Panc1 (cell line): ENCODE measurements around the gene DECR2. TPM values are rescaled to one million over a fixed set of nuclear protein-coding genes. Genes with fewer than 3 reads are reported as not detected.

Experiments used
- ATAC-seq: fragments of 200-7000 bp; cut with Tn5 transposase; 2 replicates; pipeline ENCODE4 v1.9.1; 2020; ENCODE audit warnings: mild to moderate bottlenecking, moderate library complexity
- BruUV-seq: library from RNA; stranded (reverse); fragments of 400-500 nt; replicated peaks from 2 replicates; lab custom pipeline; 2021; lab: Mats Ljungman, UMichigan
- CTCF ChIA-PET: fragments of 300-600 bp; sonication (Branson Sonifier 250); formaldehyde crosslinking; loops from one replicate; lab custom pipeline; 2022; ENCODE audit warnings: antibody characterized with exemption; lab: Charles Lee
- POLR2A ChIA-PET: fragments of 300-600 bp; sonication (Branson Sonifier 250); formaldehyde crosslinking; loops from one replicate; lab custom pipeline; 2022; ENCODE audit warnings: antibody characterized with exemption; lab: Charles Lee
- DNase-seq: peaks from one replicate; pipeline ENCODE4 v3.0.0-alpha.2; 2010; ENCODE audit warnings: low read depth, low spot score
- H3K27ac ChIP-seq: 2 replicates; pipeline ENCODE4 v1.5.1; 2011; ENCODE audit warnings: mild to moderate bottlenecking, low read length, inconsistent platforms
- H3K27me3 ChIP-seq: fragments of 200-500 bp; sonication (Bioruptor generic); 2 replicates; pipeline ENCODE4 v1.6.0; 2014; ENCODE audit warnings: low read length, inconsistent platforms; ENCODE audit not compliant: control insufficient read depth, insufficient read depth
- H3K36me3 ChIP-seq: fragments of 200-500 bp; sonication (Bioruptor generic); 2 replicates; pipeline ENCODE4 v1.5.1; 2014; ENCODE audit warnings: inconsistent platforms, mild to moderate bottlenecking, low read length, moderate library complexity; ENCODE audit not compliant: control insufficient read depth, insufficient read depth
- H3K4me1 ChIP-seq: 2 replicates; pipeline ENCODE4 v1.5.1; 2011; ENCODE audit warnings: inconsistent platforms, mild to moderate bottlenecking, low read length, moderate library complexity; ENCODE audit not compliant: control insufficient read depth, insufficient read depth
- H3K4me3 ChIP-seq, 2 experiments: 2 replicates each; pipeline ENCODE4 v1.5.1; 2011 to 2012; ENCODE audit warnings: low read depth in 2 of 2, low read length in 2 of 2, mild to moderate bottlenecking in 2 of 2, inconsistent platforms in 1 of 2, moderate library complexity in 1 of 2
- H3K9me3 ChIP-seq: fragments of 200-500 bp; sonication (Bioruptor generic); 2 replicates; pipeline ENCODE4 v1.5.1; 2014; ENCODE audit warnings: low read depth, mild to moderate bottlenecking, inconsistent platforms, low read length, moderate library complexity; ENCODE audit not compliant: control insufficient read depth, insufficient read depth
- POLR2AphosphoS5 ChIP-seq: IDR thresholded peaks from 2 replicates; pipeline ENCODE4 v1.6.1; 2012; ENCODE audit warnings: mild to moderate bottlenecking, low read depth, low read length, moderate library complexity
- SIN3A ChIP-seq: IDR thresholded peaks from 2 replicates; pipeline ENCODE4 v1.6.1; 2012; ENCODE audit warnings: low read depth, mild to moderate bottlenecking, low read length, moderate library complexity, borderline replicate concordance; ENCODE audit not compliant: insufficient read depth
- TCF7L2 ChIP-seq: IDR thresholded peaks from 2 replicates; pipeline ENCODE4 v1.6.1; 2011; ENCODE audit warnings: mild to moderate bottlenecking, low read depth, low read length, inconsistent platforms
- in situ Hi-C: cut with HindIII; loops from 2 replicates; pipeline ENCODE4 v1.10.0; 2016; ENCODE audit warnings: low sequenced_read_pairs, low pct_unique_long_range_greater_than_20kb
- intact Hi-C: fragments of 100-400 bp; cut with micrococcal nuclease; formaldehyde crosslinking; loops from one replicate; pipeline ENCODE4 v1.10.0; 2022; ENCODE audit not compliant: unreplicated experiment
- total RNA-seq: library from RNA; stranded (reverse); gene quantifications from one replicate; pipeline ENCODE4 v1.2.1, GENCODE V29; 2021; ENCODE audit not compliant: unreplicated experiment
- TF ChIP-seq, protein P1 (sequence below): fragments of 450-650 bp; IDR thresholded peaks from 2 replicates; pipeline ENCODE4 v1.5.1; 2017; ENCODE audit warnings: mild to moderate bottlenecking
- TF ChIP-seq, protein P2 (sequence below), 2 experiments: IDR thresholded peaks; 2 replicates each; pipeline ENCODE4 v1.6.1; 2011 to 2012; ENCODE audit warnings: low read depth in 2 of 2, control low read depth in 1 of 2, low read length in 1 of 2, mild to moderate bottlenecking in 1 of 2, moderate library complexity in 1 of 2; ENCODE audit not compliant: insufficient read depth in 1 of 2

Gene DECR2
- total RNA-seq, 1 experiment from 2014 or later = 92.7 TPM

DNA sequence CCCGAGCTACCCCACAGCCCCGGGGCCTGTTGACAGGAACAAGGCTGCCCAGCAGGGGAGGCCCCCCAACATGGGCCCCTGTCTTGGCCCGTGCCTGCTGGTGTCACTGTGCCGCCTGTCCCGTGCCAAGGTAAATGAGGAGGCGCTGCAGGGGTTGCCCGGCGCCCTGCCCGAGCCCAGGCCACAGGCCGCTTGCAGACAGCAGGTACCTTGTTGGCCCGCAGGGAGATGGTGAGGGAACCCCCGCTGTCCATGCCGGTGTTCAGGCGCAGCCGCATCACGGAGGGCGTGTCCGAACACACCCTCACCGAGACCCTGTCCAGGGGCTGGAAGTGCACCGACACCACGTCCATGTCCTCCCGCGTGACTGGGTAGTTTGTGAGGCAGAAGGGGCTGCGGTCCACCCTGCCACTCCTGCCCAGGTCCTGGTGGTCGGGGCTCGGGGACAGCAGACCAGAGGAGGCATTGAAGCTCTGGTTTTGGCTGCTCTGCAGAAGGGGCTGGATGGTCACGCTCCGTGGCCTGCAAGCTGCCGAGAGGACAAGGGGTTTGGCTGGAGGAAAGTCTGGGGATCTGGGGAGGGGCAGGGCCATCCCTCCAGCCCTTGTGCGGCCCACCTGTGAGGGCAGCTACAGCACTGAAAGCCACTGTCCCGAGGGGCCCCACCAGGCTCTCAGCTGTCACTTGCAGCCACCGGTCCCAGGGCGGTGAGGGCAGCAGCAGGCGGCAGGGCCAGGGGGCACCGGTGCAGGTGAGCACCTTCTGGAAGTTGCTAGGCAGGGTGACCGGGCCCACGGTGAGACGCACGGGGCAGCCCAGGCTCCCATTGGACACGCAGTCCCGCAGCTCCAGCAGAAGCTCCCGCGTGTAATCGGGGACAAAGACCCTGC is 25.5 kb upstream of the DECR2 start:
- Histone ChIP-seq H3K27ac (no peak overlapping the region), H3K4me3 (no peak overlapping the region), H3K4me1 (peaks cover 20% of the 10 kb centered on the region), H3K27me3 (no peaks in the 10 kb centered on the region), H3K9me3 (no peaks in the 10 kb centered on the region), H3K36me3 (no peaks in the 10 kb centered on the region)
- intact Hi-C loops (no loop called here), in situ Hi-C loops (no loop called here)
- ChIA-PET POLR2A (no interaction called here), CTCF (no interaction called here)
- DNase-seq (no peak), ATAC-seq (no peak)
- TF ChIP-seq SIN3A = no peak
- TF ChIP-seq, protein P1, sequence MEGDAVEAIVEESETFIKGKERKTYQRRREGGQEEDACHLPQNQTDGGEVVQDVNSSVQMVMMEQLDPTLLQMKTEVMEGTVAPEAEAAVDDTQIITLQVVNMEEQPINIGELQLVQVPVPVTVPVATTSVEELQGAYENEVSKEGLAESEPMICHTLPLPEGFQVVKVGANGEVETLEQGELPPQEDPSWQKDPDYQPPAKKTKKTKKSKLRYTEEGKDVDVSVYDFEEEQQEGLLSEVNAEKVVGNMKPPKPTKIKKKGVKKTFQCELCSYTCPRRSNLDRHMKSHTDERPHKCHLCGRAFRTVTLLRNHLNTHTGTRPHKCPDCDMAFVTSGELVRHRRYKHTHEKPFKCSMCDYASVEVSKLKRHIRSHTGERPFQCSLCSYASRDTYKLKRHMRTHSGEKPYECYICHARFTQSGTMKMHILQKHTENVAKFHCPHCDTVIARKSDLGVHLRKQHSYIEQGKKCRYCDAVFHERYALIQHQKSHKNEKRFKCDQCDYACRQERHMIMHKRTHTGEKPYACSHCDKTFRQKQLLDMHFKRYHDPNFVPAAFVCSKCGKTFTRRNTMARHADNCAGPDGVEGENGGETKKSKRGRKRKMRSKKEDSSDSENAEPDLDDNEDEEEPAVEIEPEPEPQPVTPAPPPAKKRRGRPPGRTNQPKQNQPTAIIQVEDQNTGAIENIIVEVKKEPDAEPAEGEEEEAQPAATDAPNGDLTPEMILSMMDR = no peak
- TF ChIP-seq, protein P2, sequence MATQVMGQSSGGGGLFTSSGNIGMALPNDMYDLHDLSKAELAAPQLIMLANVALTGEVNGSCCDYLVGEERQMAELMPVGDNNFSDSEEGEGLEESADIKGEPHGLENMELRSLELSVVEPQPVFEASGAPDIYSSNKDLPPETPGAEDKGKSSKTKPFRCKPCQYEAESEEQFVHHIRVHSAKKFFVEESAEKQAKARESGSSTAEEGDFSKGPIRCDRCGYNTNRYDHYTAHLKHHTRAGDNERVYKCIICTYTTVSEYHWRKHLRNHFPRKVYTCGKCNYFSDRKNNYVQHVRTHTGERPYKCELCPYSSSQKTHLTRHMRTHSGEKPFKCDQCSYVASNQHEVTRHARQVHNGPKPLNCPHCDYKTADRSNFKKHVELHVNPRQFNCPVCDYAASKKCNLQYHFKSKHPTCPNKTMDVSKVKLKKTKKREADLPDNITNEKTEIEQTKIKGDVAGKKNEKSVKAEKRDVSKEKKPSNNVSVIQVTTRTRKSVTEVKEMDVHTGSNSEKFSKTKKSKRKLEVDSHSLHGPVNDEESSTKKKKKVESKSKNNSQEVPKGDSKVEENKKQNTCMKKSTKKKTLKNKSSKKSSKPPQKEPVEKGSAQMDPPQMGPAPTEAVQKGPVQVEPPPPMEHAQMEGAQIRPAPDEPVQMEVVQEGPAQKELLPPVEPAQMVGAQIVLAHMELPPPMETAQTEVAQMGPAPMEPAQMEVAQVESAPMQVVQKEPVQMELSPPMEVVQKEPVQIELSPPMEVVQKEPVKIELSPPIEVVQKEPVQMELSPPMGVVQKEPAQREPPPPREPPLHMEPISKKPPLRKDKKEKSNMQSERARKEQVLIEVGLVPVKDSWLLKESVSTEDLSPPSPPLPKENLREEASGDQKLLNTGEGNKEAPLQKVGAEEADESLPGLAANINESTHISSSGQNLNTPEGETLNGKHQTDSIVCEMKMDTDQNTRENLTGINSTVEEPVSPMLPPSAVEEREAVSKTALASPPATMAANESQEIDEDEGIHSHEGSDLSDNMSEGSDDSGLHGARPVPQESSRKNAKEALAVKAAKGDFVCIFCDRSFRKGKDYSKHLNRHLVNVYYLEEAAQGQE (IDR thresholded peaks at IDR 0.05; ENCODE audit: insufficient read depth in 1 of 2, low read depth in 2 of 2, low read length in 1 of 2) = no peak
- no peak for TF ChIP-seq POLR2AphosphoS5
- TF ChIP-seq TCF7L2 = no peak
- BruUV-seq = no TSS peak

DNA sequence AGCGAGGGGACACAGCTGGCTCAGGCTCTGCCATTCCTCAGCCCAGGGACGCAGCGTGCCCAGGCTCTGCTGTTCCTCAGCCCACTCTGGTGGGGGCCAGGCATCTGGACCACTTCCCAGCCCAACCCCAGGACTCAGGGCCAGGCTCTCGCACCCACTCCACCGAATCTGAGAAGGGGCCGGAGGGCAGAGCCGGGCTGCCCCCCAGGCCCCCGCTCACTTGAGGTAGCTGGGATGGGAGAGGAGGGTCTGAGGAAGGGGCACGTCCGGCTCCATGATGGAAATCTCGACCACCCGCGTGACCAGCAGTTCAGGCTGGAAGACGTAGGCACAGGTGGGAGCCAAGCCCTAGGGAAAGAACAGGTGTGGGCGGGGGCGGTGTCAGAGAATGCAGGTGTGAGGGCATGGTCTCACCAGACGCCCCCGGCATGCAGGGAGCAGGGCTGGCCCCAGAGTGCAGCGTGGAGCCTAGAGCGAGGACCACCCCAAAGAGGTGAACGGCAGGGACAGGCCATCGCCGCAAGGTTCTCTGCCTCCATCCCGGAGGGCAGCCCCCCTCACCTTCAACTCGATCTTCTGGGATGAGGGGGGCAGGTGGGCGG is 24.8 kb upstream of the DECR2 start:
- Histone ChIP-seq H3K9me3 (no peaks in the 10 kb centered on the region), H3K27me3 (no peaks in the 10 kb centered on the region), H3K4me1 (peaks cover 15% of the 10 kb centered on the region), H3K4me3 (no peak overlapping the region), H3K27ac (no peak overlapping the region), H3K36me3 (no peaks in the 10 kb centered on the region)
- ChIA-PET POLR2A (no interaction called here), CTCF (no interaction called here)
- BruUV-seq = no TSS peak
- DNase-seq (no peak), ATAC-seq (no peak)
- intact Hi-C loops = no loop called here
- TF ChIP-seq POLR2AphosphoS5 = no peak
- TF ChIP-seq SIN3A = no peak
- TF ChIP-seq, protein P1 = no peak
- TF ChIP-seq, protein P2 (IDR thresholded peaks at IDR 0.05; ENCODE audit: insufficient read depth in 1 of 2, low read depth in 2 of 2, low read length in 1 of 2) = no peak
- no peak for TF ChIP-seq TCF7L2
- in situ Hi-C loops = no loop called here
